Measurements from ENCODE around the gene PRKCQ. TPM values are rescaled to one million over a fixed set of nuclear protein-coding genes. Genes with fewer than 3 reads are reported as not detected.

Gene PRKCQ
- total RNA-seq, 1 experiment from 2014 or later = 12.1 TPM

GRCh38 chr10:6591668-6592067, 11.6 kb upstream of the PRKCQ start:
- H2BK20ac ChIP-seq (ENCODE audit: low read depth, low read length, poor library complexity, severe bottlenecking) = no peak overlapping the region
- Mint-ChIP-seq H3K27ac (no peak overlapping the region), H3K9me3 (no peaks in the 10 kb centered on the region), H3K4me3 (no peak overlapping the region), H3K4me1 (peaks cover 4 to 17% of the 10 kb centered on the region in 2 experiments), H3K27me3 (ENCODE audit: low read depth) (no peaks in the 10 kb centered on the region), H3K36me3 (ENCODE audit: insufficient read depth in 1 of 3, low read depth in 3 of 3) (peaks cover 0 to under 1% (median 0%) of the 10 kb centered on the region in 3 experiments; a peak in 4 of 7 replicates)
- no peaks in the 10 kb centered on the region for H3K27me3 ChIP-seq (ENCODE audit: insufficient read depth, low read length)
- H3K27ac ChIP-seq (ENCODE audit: insufficient read length, low read depth, low read length) = no peak overlapping the region
- H2BK12ac ChIP-seq (ENCODE audit: insufficient read length, low read depth, low read length) = no peak overlapping the region
- H4K91ac ChIP-seq (ENCODE audit: insufficient read length, low read depth, low read length) = no peak overlapping the region
- no peak overlapping the region for H4K5ac ChIP-seq (ENCODE audit: insufficient read length, low read depth, low read length)
- no peak overlapping the region for H3K18ac ChIP-seq (ENCODE audit: insufficient read length, low read depth, low read length)
- no peaks in the 10 kb centered on the region for H3K4me1 ChIP-seq (ENCODE audit: insufficient read depth, low read length)
- no peaks in the 10 kb centered on the region for H3K9me3 ChIP-seq (ENCODE audit: control insufficient read depth, low read depth, low read length)
- H2BK15ac ChIP-seq (ENCODE audit: low read depth, low read length) = no peak overlapping the region
- no peak overlapping the region for H3K14ac ChIP-seq (ENCODE audit: insufficient read depth, low read length)
- no peak overlapping the region for H3K23ac ChIP-seq (ENCODE audit: insufficient read length, low read depth, low read length)
- H3K4ac ChIP-seq (ENCODE audit: low read depth, low read length) = no peak overlapping the region
- no CpG with 5 or more reads among the region's 2 CpGs for WGBS (ENCODE audit: extremely low coverage, insufficient read length, low lambda C conversion rate)
- H4K20me1 ChIP-seq (ENCODE audit: control insufficient read depth, insufficient read depth, insufficient read length) = no peaks in the 10 kb centered on the region
- H3K79me2 ChIP-seq (ENCODE audit: insufficient read depth, low read length) = no peaks in the 10 kb centered on the region
- no peak overlapping the region for H2BK120ac ChIP-seq (ENCODE audit: low read depth, low read length, poor library complexity, severe bottlenecking)
- no peak for DNase-seq
- H2AK5ac ChIP-seq (ENCODE audit: insufficient read length, low read length) = no peak overlapping the region
- no peak overlapping the region for H4K8ac ChIP-seq (replicated peaks; ENCODE audit: insufficient read length, low read depth, low read length)
- no peak for TF ChIP-seq CTCF (conservative IDR thresholded peaks at IDR 0.05)
- H3K23me2 ChIP-seq (ENCODE audit: insufficient read length, low read depth, low read length, poor library complexity, severe bottlenecking) = no peaks in the 10 kb centered on the region
- H2BK5ac ChIP-seq (ENCODE audit: insufficient read length, low read length) = no peak overlapping the region
- no peak overlapping the region for H2AFZ ChIP-seq (ENCODE audit: low read length)
- no peak overlapping the region for H3T11ph ChIP-seq (ENCODE audit: low read length)
- no peak overlapping the region for H3K4me2 ChIP-seq (ENCODE audit: insufficient read depth, insufficient read length, low read length)
- no peaks in the 10 kb centered on the region for H3K79me1 ChIP-seq (ENCODE audit: insufficient read depth, low read depth, low read length, poor library complexity, severe bottlenecking)
- no peak overlapping the region for H3K9ac ChIP-seq (ENCODE audit: extremely low read depth, insufficient read length, low read length)
- no peak overlapping the region for H3K56ac ChIP-seq (ENCODE audit: insufficient read length, low read depth, low read length)
